ENCODE results near the gene FSTL1.

Gene FSTL1

GRCh38 chr3:120364101-120364500, 86.7 kb downstream of the FSTL1 start:
- in situ Hi-C loops (cut with MboI; ENCODE audit: low sequenced_read_pairs): no loop called here

- in situ Hi-C loops (cut with MboI; ENCODE audit: low sequenced_read_pairs): no loop called here
Measured at GRCh38 chr3:120357807-120358206, 93.0 kb downstream of the FSTL1 start.

- in situ Hi-C loops (cut with MboI; ENCODE audit: low sequenced_read_pairs): no loop called here
Measured at GRCh38 chr3:120355486-120355885, 95.3 kb downstream of the FSTL1 start.

GRCh38 chr3:120353463-120353862, 97.3 kb downstream of the FSTL1 start:
- in situ Hi-C loops (cut with MboI; ENCODE audit: low sequenced_read_pairs): no loop called here

GRCh38 chr3:120352017-120352416, 98.8 kb downstream of the FSTL1 start:
- in situ Hi-C loops (cut with MboI; ENCODE audit: low sequenced_read_pairs): no loop called here

GRCh38 chr3:120350401-120350941, 100.3 kb downstream of the FSTL1 start:
- in situ Hi-C loops (cut with MboI; ENCODE audit: low sequenced_read_pairs): no loop called here

- in situ Hi-C loops (cut with MboI; ENCODE audit: low sequenced_read_pairs): no loop called here
Measured at GRCh38 chr3:120349855-120350125, 101.0 kb downstream of the FSTL1 start.

GRCh38 chr3:120348991-120349854, 101.6 kb downstream of the FSTL1 start, which contains the start of gene LRRC58:
TSS of gene LRRC58 (minus strand) at chr3:120349354. CDS start at chr3:120349243, 111 bp downstream.
- in situ Hi-C loops (cut with MboI; ENCODE audit: low sequenced_read_pairs): no loop called here

GRCh38 chr3:120348065-120348990, 102.5 kb downstream of the FSTL1 start:
- in situ Hi-C loops (cut with MboI; ENCODE audit: low sequenced_read_pairs): no loop called here

GRCh38 chr3:120344349-120344748, 106.4 kb downstream of the FSTL1 start:
- in situ Hi-C loops (cut with MboI; ENCODE audit: low sequenced_read_pairs): no loop called here

All from hTERT RPE-1 (cell line).